Measurements from ENCODE around the gene PNMT. TPM values are rescaled to one million over a fixed set of nuclear protein-coding genes. Genes with fewer than 3 reads are reported as not detected.

PNMT gene
- 1 to 10 TPM; 1.2 to 2.5 (median 2.2) TPM for total RNA-seq
- 0.83 TPM for total RNA-seq (2013)

GRCh38 chr17:39667945-39668924 lies at the start of gene PNMT:
TSS of gene PNMT (plus strand) at chr17:39668453. CDS start at chr17:39668476, 23 bp downstream.
- no peaks in the 10 kb centered on the region for H3K9me3 ChIP-seq (ENCODE audit: control insufficient read depth, insufficient read depth, low read length)
- DNase-seq (peak; percentile 63 to 86), ATAC-seq (peak; percentile 76 to 87 (median 83))
- peak; percentile 70 for TF ChIP-seq CTCF (IDR thresholded peaks at IDR 0.05)
- no peaks in the 10 kb centered on the region for H3K9me3 Mint-ChIP-seq
- peak within 1 kb of the TSS; percentile 78 for H3K4me3 Mint-ChIP-seq
- no peaks in the 10 kb centered on the region for H3K36me3 ChIP-seq (ENCODE audit: control insufficient read depth, insufficient read depth, low read length)
- under 1% methylated on average over 85 of the region's 85 CpGs for WGBS (ENCODE audit: insufficient coverage)
- H3K36me3 Mint-ChIP-seq = no peaks in the 10 kb centered on the region
- intact Hi-C loops (cut with micrococcal nuclease) = loop anchor here (5.0 kb wide), 1 partner anchor 46 kb away; no protein-coding TSS in a partner anchor
- peaks cover 5% of the 10 kb centered on the region for H3K27me3 ChIP-seq (ENCODE audit: control insufficient read depth, insufficient read depth, low read length)
- H3K4me1 Mint-ChIP-seq = peaks cover 7 to 31% of the 10 kb centered on the region in 2 donors
- no peak within 1 kb of the TSS for H3K27ac ChIP-seq (ENCODE audit: low read length)
- H3K4me1 ChIP-seq (ENCODE audit: control insufficient read depth, insufficient read depth, low read length) = peaks cover 23% of the 10 kb centered on the region
- H3K27me3 Mint-ChIP-seq (ENCODE audit: low read depth in 2 of 2) = no peaks in the 10 kb centered on the region
- peak within 1 kb of the TSS in 1 of 2 donors; percentile 44 for H3K27ac Mint-ChIP-seq
- peak within 1 kb of the TSS; percentile 23 for H3K4me3 ChIP-seq (ENCODE audit: low read length)

GRCh38 chr17:39618956-39619785 lies 49.1 kb upstream of the PNMT start:
- peaks cover 5% of the 10 kb centered on the region for H3K27me3 ChIP-seq (ENCODE audit: control insufficient read depth, insufficient read depth, low read length)
- peaks cover 15 to 22% of the 10 kb centered on the region in 2 donors for H3K27me3 Mint-ChIP-seq (ENCODE audit: low read depth in 2 of 2)
- peaks cover 22 to 23% of the 10 kb centered on the region in 2 donors for H3K4me1 Mint-ChIP-seq
- H3K9me3 Mint-ChIP-seq = no peaks in the 10 kb centered on the region
- ATAC-seq (no peak), DNase-seq (no peak)
- H3K36me3 Mint-ChIP-seq = no peaks in the 10 kb centered on the region
- 73% methylated on average over 13 of the region's 13 CpGs for WGBS (ENCODE audit: insufficient coverage)
- no peaks in the 10 kb centered on the region for H3K36me3 ChIP-seq (ENCODE audit: control insufficient read depth, insufficient read depth, low read length)
- no peak overlapping the region for H3K4me3 Mint-ChIP-seq
- peaks cover 35% of the 10 kb centered on the region for H3K4me1 ChIP-seq (ENCODE audit: control insufficient read depth, insufficient read depth, low read length)
- H3K27ac Mint-ChIP-seq = no peak overlapping the region
- intact Hi-C loops (cut with micrococcal nuclease) = no loop called here
- H3K9me3 ChIP-seq (ENCODE audit: control insufficient read depth, insufficient read depth, low read length) = no peaks in the 10 kb centered on the region
- no peak overlapping the region for H3K4me3 ChIP-seq (ENCODE audit: low read length)
- no peak for TF ChIP-seq CTCF (IDR thresholded peaks at IDR 0.05)
- H3K27ac ChIP-seq (ENCODE audit: low read length) = no peak overlapping the region

GRCh38 chr17:39619786-39620101 lies 48.5 kb upstream of the PNMT start:
- Histone ChIP-seq H3K4me1 (ENCODE audit: control insufficient read depth, insufficient read depth, low read length) (peaks cover 35% of the 10 kb centered on the region), H3K27ac (ENCODE audit: low read length) (no peak overlapping the region), H3K4me3 (ENCODE audit: low read length) (no peak overlapping the region), H3K9me3 (ENCODE audit: control insufficient read depth, insufficient read depth, low read length) (no peaks in the 10 kb centered on the region), H3K27me3 (ENCODE audit: control insufficient read depth, insufficient read depth, low read length) (peaks cover 5% of the 10 kb centered on the region), H3K36me3 (ENCODE audit: control insufficient read depth, insufficient read depth, low read length) (no peaks in the 10 kb centered on the region)
- no peak for TF ChIP-seq CTCF (IDR thresholded peaks at IDR 0.05)
- DNase-seq = no peak
- no peak for ATAC-seq
- 63% methylated on average over 1 of the region's 1 CpG for WGBS (ENCODE audit: insufficient coverage)
- Mint-ChIP-seq H3K4me3 (no peak overlapping the region), H3K4me1 (peaks cover 23 to 27% of the 10 kb centered on the region in 2 donors), H3K9me3 (no peaks in the 10 kb centered on the region), H3K27ac (no peak overlapping the region), H3K27me3 (ENCODE audit: low read depth in 2 of 2) (peaks cover 9 to 17% of the 10 kb centered on the region in 2 donors), H3K36me3 (no peaks in the 10 kb centered on the region)
- intact Hi-C loops (cut with micrococcal nuclease) = loop anchor here (5.0 kb wide), 1 partner anchor 48 kb away; the partner anchor contains the start of genes PNMT and TCAP
